HL-60 (cell line): Measurements from ENCODE around the gene MERTK.

ENCODE experiments used
- CTCF ChIP-seq: IDR thresholded peaks from one replicate; pipeline ENCODE4 v1.5.1; 2011; ENCODE audit warnings: low read length, control low read depth, inconsistent platforms; ENCODE audit not compliant: insufficient read depth
- POLR2AphosphoS5 ChIP-seq: IDR thresholded peaks from 2 replicates; pipeline ENCODE4 v1.6.1; 2012; ENCODE audit warnings: low read depth
- TF ChIP-seq, protein P1 (sequence below): IDR thresholded peaks from 2 replicates; pipeline ENCODE4 v1.6.1; 2012; ENCODE audit warnings: low read depth; ENCODE audit not compliant: insufficient replicate concordance

- TF ChIP-seq, protein P1, sequence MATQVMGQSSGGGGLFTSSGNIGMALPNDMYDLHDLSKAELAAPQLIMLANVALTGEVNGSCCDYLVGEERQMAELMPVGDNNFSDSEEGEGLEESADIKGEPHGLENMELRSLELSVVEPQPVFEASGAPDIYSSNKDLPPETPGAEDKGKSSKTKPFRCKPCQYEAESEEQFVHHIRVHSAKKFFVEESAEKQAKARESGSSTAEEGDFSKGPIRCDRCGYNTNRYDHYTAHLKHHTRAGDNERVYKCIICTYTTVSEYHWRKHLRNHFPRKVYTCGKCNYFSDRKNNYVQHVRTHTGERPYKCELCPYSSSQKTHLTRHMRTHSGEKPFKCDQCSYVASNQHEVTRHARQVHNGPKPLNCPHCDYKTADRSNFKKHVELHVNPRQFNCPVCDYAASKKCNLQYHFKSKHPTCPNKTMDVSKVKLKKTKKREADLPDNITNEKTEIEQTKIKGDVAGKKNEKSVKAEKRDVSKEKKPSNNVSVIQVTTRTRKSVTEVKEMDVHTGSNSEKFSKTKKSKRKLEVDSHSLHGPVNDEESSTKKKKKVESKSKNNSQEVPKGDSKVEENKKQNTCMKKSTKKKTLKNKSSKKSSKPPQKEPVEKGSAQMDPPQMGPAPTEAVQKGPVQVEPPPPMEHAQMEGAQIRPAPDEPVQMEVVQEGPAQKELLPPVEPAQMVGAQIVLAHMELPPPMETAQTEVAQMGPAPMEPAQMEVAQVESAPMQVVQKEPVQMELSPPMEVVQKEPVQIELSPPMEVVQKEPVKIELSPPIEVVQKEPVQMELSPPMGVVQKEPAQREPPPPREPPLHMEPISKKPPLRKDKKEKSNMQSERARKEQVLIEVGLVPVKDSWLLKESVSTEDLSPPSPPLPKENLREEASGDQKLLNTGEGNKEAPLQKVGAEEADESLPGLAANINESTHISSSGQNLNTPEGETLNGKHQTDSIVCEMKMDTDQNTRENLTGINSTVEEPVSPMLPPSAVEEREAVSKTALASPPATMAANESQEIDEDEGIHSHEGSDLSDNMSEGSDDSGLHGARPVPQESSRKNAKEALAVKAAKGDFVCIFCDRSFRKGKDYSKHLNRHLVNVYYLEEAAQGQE: no peak
- TF ChIP-seq CTCF (no peak), POLR2AphosphoS5 (no peak)
Observed at GRCh38 chr2:112007493-112007892, 109.1 kb downstream of the MERTK start.
